HL-60 (cell line): Measurements from ENCODE around the gene SLC22A23.

Experiments used
- DNase-seq, 2 experiments: peaks; one replicate each; pipeline ENCODE4 v3.0.0-alpha.2; 2010 to 2020; ENCODE audit warnings: low read depth in 1 of 2, low spot score in 1 of 2
- H3K27ac ChIP-seq: fragments of 250-450 bp; sonication (Bioruptor Pico); replicated peaks from 2 replicates; pipeline ENCODE4 v1.5.1; 2020; ENCODE audit warnings: mild to moderate bottlenecking, moderate library complexity
- H3K27me3 ChIP-seq: fragments of 250-450 bp; sonication (Bioruptor Pico); 2 replicates; pipeline ENCODE4 v1.5.1; 2021; ENCODE audit warnings: mild to moderate bottlenecking, moderate library complexity; ENCODE audit not compliant: insufficient read depth, poor library complexity, severe bottlenecking
- H3K4me3 ChIP-seq: replicated peaks from 2 replicates; pipeline ENCODE4 v1.5.1; 2011; ENCODE audit warnings: mild to moderate bottlenecking, control low read depth, low read length; ENCODE audit not compliant: insufficient read depth
- CTCF ChIP-seq: IDR thresholded peaks from one replicate; pipeline ENCODE4 v1.5.1; 2011; ENCODE audit warnings: low read length, control low read depth, inconsistent platforms; ENCODE audit not compliant: insufficient read depth
- GABPA ChIP-seq: IDR thresholded peaks from 2 replicates; pipeline ENCODE4 v1.6.1; 2012; ENCODE audit warnings: low read depth
- POLR2AphosphoS5 ChIP-seq: IDR thresholded peaks from 2 replicates; pipeline ENCODE4 v1.6.1; 2012; ENCODE audit warnings: low read depth
- REST ChIP-seq: IDR thresholded peaks from 2 replicates; pipeline ENCODE4 v1.6.1; 2012; ENCODE audit warnings: low read depth; ENCODE audit not compliant: insufficient replicate concordance
- SPI1 ChIP-seq: IDR thresholded peaks from 2 replicates; pipeline ENCODE4 v1.6.1; 2012; ENCODE audit warnings: low read depth, mild to moderate bottlenecking, borderline replicate concordance

The SLC22A23 gene

DNA sequence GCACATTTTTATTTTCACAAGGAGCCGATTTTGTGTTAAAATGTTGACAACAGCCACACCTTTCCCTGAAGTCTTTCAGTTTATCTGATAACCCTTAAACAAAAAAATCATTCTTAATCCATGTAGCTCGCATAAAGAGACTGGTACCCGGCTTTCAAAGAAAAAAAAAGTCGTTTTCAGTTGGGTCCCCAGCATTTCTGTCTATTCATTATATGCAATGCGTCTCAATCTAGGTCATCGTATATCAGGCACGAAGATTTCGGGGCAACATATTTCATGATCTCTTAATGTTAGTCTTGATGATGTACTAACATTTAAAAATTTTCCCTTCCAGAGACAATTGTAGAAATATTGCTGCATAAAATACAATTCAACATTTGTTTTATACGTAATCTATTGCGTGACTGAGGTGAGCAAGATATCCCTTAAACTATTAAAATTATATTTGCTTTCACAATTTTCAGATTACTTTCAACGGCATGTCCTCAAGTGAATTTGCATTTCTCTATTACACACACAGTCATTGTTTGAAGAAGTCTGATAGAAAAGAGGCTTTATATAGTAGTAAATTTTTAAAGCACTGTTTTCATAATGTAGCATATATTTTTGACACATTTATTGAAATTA is 226.5 kb downstream of the SLC22A23 start:
- peaks cover 88% of the 10 kb centered on the region for H3K27me3 ChIP-seq
- TF ChIP-seq REST (no peak), GABPA (no peak), CTCF (no peak), SPI1 (no peak), POLR2AphosphoS5 (no peak)
- H3K4me3 ChIP-seq, result no peak overlapping the region
- H3K27ac ChIP-seq, result no peak overlapping the region
- no peak for DNase-seq

DNA sequence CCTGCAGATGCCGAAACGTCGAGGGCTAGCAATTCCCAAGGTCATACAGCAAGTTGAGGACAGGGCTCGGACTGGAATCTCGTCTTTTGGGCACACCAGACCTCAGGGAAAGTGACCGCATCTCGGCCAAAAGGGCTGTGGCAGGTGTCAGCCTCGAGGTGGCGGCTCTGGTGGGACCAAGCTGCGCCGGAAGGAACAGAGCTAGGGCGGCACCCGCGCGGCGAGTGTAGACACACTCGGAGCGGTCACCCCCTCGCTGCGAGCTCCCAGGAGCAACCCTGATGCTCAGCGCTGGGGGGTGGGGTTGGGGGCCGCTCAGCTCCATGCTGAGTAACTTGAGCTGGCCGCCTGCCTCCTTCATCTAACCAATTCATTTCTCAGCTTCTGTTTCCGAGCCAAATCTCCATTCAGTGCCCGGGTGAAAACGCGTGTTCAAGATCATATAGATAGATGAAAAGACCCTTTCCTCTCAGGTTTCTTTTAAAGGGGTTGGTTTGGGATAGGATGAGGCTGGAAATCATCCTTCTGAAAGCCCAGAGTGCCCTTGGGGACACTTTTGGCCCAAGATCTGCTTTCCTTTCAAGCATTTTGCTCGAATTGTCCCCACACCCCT is 227.2 kb downstream of the SLC22A23 start:
- Histone ChIP-seq H3K4me3 (no peak overlapping the region), H3K27ac (no peak overlapping the region), H3K27me3 (peaks cover 88% of the 10 kb centered on the region)
- DNase-seq, result no peak
- no peak for TF ChIP-seq GABPA
- TF ChIP-seq SPI1, result no peak
- TF ChIP-seq CTCF, result no peak
- no peak for TF ChIP-seq POLR2AphosphoS5
- TF ChIP-seq REST, result no peak

DNA sequence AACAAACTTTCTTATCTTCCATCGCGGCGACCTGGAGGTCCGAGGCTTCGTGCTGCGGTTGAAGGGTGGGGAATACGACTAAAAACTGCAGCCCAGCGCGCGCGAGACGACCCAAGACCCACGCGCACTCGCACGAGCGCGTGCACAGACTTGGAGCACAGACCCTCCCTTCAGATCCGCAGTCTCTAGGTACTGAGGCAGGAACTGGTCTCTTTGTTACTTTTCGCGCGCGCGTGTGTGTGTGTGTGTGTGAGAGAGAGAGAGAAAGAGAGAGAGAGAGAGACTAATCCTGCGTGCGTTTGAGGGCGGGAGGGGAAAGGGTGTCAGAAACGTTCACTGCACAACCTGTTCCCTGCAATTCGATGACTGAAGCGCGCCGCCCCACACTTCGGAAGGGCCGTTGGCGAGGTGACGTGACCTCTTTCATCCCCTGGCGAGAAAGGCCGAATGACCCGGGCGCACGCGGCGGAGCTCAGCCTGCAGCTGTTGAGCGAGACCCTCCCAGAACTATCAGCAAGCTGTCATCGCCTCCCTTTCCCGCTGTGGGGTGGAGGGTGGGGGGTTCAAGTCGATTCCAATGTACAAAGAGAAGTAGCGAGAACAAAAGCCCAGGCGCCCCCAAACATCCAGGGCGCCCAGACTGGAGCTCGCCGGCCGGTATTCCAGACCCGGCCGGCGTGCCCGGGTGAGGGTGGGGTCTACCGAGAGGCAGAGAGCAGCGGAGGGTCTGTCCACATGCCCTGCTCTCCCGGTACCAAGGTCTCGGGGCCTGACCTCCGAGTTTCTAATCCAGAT is 227.9 kb downstream of the SLC22A23 start:
- no peak for TF ChIP-seq REST
- TF ChIP-seq SPI1, result no peak
- TF ChIP-seq POLR2AphosphoS5, result no peak
- TF ChIP-seq CTCF, result no peak
- no peak for TF ChIP-seq GABPA
- H3K4me3 ChIP-seq, result no peak overlapping the region
- peaks cover 87% of the 10 kb centered on the region for H3K27me3 ChIP-seq
- no peak for DNase-seq
- H3K27ac ChIP-seq, result no peak overlapping the region
